ENCODE data around the gene SMO. TPM values are rescaled to one million over a fixed set of nuclear protein-coding genes. Genes with fewer than 3 reads are reported as not detected.

The SMO gene
- total and polyA plus RNA-seq, 9 of the 15 experiments (the other 6 are each of a cell fraction or from before 2014, with no cell fraction given) = 0.05 to 0.13 (median 0.10) TPM; not detected in 5

GRCh38 chr7:129150199-129150996 is 38.0 kb upstream of the SMO start (continued):
- TF ChIP-seq STAT6 (CRISPR knock-in tag; IDR thresholded peaks at IDR 0.05) = peak; percentile 84; the same call in 1 of the 2 replicates
- TF ChIP-seq ESRRA (IDR thresholded peaks at IDR 0.05; ENCODE audit: borderline replicate concordance, low read depth) = peak; percentile 60; the same call in 1 of the 2 replicates
- TF ChIP-seq RAD21 (CRISPR knock-in tag; conservative IDR thresholded peaks at IDR 0.05 in 1 of 2, IDR thresholded peaks at IDR 0.05 in 1 of 2) = 0 out of 4 replicates have a peak, but pooled peaks of 1 of the 2 experiments have one; percentile 10
- 0 out of 2 replicates have a peak, but pooled peaks have one; percentile 44 for TF ChIP-seq HIVEP1 (CRISPR knock-in tag; IDR thresholded peaks at IDR 0.05)
- no peak for TF ChIP-seq SETDB1 (IDR thresholded peaks at IDR 0.05; ENCODE audit: low read length)
- TF ChIP-seq RFX7 (CRISPR knock-in tag; IDR thresholded peaks at IDR 0.05) = no peak
- peak; percentile 98 for TF ChIP-seq MTA2 (IDR thresholded peaks at IDR 0.05; ENCODE audit: low read depth)
- TF ChIP-seq TCFL5 (CRISPR knock-in tag; conservative IDR thresholded peaks at IDR 0.05) = no peak
- TF ChIP-seq SUPT5H (IDR thresholded peaks at IDR 0.05) = no peak
- peak; percentile 68; the same call in 1 of the 2 replicates for TF ChIP-seq HLTF (IDR thresholded peaks at IDR 0.05)
- TF ChIP-seq E2F8 (IDR thresholded peaks at IDR 0.05; ENCODE audit: low read depth, partially characterized antibody) = no peak
- peak; percentile 97 for TF ChIP-seq KLF16 (IDR thresholded peaks at IDR 0.05)
- no peak for TF ChIP-seq GTF2F1 (IDR thresholded peaks at IDR 0.05; ENCODE audit: low read depth, low read length)
- TF ChIP-seq POLR2A (conservative IDR thresholded peaks at IDR 0.05) = no peak
- peak; percentile 34; the same call in 1 of the 2 replicates for TF ChIP-seq ZNF316 (IDR thresholded peaks at IDR 0.05)
- TF ChIP-seq ARHGAP35 (IDR thresholded peaks at IDR 0.05; ENCODE audit: partially characterized antibody) = no peak
- TF ChIP-seq ZNF57 (CRISPR knock-in tag; IDR thresholded peaks at IDR 0.05) = no peak
- TF ChIP-seq MXI1 (IDR thresholded peaks at IDR 0.05; ENCODE audit: low read depth, low read length) = no peak
- peak; percentile 67; the same call in 1 of the 2 replicates for TF ChIP-seq MAFF (IDR thresholded peaks at IDR 0.05; ENCODE audit: low read length)
- 0 out of 2 replicates have a peak, but pooled peaks have one; percentile 11 for TF ChIP-seq ZNF740 (CRISPR knock-in tag; IDR thresholded peaks at IDR 0.05)
- no peak; a peak in 1 of 4 replicates for TF ChIP-seq ZNF740 (tag; IDR thresholded peaks at IDR 0.05)
- 0 out of 2 replicates have a peak, but pooled peaks have one; percentile 69 for TF ChIP-seq ZNF23 (CRISPR knock-in tag; IDR thresholded peaks at IDR 0.05)
- TF ChIP-seq TCF3 (CRISPR knock-in tag; IDR thresholded peaks at IDR 0.05) = peak; percentile 100
- TF ChIP-seq HNRNPUL1 (IDR thresholded peaks at IDR 0.05; ENCODE audit: low read length) = no peak
- TF ChIP-seq FOXK2 (conservative IDR thresholded peaks at IDR 0.05 in 1 of 2, IDR thresholded peaks at IDR 0.05 in 1 of 2; ENCODE audit: low read depth in 2 of 2) = no peak

All from K562 (cell line).